NCI-H1436 (cell line): Measurements from ENCODE around the gene MCC.

ENCODE experiments used
- DNase-seq: peaks from one replicate; lab custom pipeline; 2025; lab: John Stamatoyannopoulos, UW

MCC gene

DNA sequence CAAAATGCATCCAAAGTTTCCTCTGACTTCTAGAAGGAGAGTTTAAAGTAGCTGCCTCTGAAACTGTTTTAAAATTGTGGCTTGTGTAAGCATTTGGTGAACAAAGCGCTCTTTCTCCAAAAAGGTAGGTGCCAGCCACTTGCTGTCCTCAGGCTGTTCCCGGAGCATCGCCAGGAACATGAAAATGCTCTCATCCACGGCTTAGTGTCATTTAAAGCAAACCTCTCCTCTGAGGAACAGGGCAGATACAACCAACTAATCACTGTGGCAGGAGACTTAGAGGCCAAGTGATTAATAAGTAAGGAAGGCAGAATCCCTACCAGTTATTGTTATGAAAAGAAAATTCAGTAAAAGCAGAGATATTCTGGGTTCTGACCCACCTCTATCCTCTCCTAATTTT, 346.1 kb downstream of the MCC start:
- DNase-seq = no peak

DNA sequence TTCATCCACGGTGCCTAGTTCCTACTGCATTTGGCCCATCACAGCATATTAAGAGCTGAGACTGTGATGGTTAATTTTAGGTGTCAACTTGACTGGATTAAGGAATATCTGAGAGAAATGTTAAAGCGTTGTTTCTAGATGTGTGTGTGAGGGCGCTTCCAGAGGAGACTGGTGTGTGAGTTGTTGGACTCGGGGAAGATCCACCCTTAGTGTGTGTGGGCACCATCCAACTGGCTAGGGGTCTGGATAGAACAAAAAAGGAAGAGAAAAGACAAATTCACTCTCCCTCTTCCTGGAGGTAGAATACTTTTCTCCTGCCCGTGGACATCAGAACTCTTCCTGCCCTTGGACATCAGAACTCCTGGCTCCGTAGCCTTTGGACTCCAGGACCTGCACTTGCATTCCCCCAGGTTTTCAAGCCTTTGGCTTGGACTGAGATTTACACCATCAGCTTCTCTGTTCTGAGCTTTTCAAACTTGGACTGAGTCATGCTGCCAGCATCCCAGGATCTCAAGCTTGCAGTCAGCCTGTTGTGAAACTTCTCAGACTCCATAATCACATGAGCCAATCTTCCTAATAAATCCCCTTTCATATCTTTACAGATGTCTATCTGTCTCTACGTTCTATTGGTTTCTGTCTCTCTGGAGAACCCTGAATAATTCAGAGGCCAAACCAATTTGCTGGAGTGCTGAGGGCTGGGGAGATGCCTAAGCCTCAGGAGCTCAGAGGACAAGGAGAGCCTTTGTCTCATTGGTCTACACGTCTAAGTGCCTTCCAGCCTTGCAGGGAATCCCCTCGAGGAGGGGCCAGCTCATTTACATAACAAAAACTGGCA, 347.2 kb downstream of the MCC start:
- no peak for DNase-seq

DNA sequence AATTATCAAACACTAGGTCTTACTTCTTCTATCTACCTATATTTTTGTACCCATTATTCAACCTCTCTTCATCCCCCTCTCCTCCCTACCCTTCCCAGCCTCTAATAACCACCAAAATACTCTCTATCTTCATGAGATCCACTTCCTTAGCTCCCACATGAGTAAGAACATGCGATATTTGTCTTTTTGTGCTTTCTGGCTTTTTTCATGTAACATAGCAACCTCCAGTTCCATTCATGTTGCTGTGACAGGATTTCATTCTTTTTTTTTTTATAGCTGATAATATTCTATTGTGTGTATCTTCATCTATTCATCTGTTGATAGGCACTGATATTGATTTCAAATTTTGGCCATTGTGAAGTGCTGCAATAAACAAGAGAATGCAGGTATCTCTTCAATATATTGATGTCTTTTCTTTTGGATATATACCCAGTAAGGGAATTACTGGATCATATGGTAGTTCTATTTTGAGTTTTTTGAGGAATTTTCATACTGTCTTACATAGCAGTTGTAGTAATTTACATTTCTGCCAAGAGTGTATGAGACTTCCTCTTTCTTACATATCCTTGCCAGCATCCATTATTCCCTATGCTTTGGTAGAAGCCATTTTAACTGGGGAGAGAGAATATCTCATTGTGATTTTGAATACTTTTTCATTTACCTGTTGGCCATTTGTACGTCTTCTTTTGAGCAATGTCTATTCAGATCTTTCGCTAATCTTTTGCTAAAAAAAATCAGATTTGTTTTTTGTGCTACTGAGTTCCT, 354.9 kb downstream of the MCC start:
- no peak for DNase-seq

DNA sequence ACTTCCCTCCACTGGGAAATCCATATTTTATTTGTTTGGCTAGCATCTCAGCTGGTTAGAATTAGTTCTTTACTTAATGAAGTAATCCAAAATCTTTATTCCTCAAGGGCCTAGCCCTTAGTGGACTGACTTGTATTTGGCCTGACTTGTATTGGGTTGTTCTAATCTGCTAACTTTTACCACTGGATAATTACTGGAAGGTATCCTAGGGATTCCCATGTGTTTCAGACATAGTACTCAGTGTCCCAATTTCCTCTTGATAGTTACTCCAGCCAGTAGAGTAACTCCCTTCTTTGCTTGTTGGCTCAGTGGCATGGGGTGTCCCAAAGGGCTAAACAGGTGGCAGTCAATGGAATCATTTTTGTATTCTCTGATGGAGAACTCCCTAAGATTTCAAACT, 355.7 kb downstream of the MCC start:
- no peak for DNase-seq

DNA sequence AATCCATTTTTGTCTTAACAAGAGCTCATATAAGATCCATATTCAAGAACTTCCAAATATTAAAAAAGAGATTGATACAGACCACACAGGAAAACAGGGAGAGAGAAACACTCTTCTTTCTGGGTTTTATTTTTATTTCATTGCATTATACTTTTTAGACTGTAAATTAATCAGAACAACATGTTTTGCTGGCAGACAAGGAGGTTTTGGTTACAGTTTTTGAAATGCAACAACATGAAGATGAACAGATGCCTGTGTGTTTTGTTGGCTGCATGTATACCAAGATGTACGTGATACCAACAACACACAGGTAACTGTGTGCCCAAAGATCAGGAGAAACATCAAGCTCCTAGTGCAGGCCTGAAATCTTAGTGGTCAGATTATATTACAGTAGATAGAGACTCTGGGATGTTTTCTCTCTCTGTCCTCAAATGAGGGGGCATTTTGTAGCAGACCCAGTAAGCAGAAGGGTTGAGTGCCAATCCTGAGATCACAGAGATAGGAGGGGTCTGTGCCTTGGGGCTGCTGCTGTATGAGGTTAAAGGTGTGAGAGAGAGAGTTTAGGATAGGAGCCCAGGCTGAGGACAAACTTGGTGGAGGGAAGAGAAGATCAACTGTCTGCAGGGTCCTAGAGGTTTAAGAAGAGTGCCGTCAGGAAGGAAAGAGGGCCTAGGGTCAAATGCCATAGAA, 359.5 kb downstream of the MCC start:
- no peak for DNase-seq

DNA sequence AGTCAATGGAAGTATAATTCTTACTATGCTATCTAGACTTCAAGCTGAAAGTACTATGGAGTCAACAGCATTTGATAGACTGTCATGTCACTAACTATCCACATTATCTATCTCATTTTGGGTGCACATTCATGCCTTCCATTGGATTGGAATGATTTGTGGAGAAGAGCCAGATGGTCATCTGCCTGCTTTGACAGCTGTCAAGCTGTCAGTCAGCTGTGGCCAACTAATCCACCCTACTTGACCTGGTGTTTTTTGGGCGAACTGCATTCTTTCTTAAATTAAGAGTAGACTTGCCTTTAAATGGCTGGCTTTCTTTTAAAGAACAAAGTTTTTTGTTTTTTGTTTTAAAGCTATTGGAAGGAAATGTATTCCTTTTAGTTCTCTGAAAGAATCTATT, 360.2 kb downstream of the MCC start:
- no peak for DNase-seq

DNA sequence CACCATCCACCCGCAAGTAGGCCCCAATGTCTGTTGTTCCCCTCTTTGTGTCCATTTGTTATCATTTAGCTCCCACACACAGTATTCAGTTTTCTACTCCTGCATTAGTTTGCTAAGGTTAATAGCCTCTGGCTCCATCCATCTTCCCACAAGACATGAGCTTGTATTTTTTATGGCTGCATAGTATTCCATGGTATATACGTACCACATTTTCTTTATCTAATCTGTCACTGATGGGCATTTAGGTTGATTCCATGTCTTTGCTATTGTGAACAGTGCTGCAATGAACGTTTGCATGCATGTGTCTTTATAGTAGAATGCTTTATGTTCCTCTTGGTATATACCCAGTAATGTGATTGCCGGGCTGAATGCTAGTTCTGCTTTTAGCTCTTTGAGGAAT, 361.2 kb downstream of the MCC start:
- DNase-seq = no peak

DNA sequence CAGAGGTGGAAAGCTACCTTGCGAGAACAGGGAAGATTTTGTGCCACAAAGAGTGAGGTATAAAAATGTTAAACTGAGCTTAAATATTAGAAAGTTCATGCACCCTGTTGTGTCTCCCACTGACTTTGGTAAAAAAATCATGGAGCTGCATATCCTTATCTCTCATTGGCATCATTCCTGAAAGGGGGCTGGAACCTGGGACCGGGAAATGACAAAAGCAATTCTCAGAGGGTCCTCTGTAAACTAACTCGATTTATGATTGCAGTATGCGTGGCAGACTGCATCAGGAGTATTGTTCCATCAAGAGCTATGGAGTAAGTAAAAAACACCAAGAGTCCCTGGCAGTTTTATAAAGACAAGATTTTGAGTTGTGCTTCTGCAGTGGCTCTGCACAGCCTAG, 362.9 kb downstream of the MCC start:
- no peak for DNase-seq

DNA sequence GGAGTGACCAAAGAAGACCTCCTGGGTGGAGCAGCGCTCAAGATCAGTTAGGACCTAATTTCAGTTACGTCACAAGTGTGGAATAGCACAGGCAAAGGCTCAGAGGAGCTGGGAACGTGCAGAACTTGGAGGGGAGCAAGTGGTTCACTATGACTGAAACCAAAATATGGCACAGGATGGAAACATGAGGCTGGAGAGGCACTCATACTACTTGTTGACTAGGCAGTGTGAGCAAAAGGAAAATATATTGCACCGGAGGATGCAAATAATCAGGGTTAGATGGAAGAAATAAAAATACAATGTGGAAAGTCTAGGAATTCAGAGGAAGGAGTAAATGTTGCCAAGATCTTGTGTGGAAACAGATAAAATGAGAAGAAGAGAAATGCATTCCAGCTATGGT, 363.3 kb downstream of the MCC start:
- no peak for DNase-seq

DNA sequence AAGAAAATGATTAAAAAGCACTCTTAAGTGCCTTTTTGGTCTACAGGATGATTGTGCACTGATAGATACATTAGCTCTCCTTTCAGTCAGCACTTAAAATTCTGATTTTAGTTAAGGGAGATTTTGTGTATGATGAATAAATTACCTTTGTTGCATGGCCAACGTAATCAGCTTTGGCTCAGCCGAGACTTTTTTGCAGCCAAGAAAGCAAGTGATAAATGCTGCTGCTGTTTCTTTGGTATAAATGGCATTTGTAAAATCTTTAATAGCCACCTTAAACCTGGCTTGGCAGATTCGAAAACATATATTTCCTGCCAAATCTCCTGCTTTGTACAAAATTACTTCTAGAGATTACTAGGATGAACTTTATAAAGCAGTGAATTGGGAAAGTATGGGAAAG, 364.0 kb downstream of the MCC start:
- no peak for DNase-seq

DNA sequence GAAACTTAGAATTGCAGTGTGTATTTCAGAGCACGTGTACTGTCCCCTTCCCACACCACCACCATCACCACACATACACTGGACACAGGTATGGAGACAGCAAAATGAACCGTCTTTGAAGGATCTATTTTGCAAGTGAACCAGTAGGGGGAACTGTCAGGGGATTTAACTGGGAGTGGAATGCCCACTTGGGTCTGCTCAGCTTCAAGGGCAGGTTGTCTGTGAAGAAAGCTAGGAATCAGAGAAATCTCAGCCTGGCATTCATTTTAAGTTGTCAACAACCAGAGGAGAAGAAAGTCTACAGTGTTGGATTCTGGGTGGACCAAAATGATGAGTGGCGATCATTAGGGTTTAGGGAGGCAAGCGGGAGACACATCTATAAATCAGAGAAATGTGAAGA, 364.6 kb downstream of the MCC start:
- no peak for DNase-seq

DNA sequence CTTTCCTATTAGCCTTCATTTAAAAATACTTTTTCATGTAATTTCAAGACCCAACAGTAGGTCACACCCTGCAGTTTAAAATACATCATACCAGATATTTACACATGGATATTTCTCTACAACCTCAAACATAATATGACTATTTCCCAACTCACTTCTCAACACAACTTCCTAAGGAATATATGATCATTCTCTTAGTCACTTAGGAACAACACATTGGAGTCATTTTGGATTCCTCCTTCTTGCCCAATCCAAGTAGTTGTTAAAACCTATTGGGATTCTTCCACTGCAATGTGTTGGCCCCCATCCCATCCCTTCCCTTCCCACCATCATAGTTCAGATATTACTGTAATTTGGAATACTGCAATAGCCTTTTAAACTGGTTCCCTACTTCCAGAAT, 366.2 kb downstream of the MCC start:
- no peak for DNase-seq

DNA sequence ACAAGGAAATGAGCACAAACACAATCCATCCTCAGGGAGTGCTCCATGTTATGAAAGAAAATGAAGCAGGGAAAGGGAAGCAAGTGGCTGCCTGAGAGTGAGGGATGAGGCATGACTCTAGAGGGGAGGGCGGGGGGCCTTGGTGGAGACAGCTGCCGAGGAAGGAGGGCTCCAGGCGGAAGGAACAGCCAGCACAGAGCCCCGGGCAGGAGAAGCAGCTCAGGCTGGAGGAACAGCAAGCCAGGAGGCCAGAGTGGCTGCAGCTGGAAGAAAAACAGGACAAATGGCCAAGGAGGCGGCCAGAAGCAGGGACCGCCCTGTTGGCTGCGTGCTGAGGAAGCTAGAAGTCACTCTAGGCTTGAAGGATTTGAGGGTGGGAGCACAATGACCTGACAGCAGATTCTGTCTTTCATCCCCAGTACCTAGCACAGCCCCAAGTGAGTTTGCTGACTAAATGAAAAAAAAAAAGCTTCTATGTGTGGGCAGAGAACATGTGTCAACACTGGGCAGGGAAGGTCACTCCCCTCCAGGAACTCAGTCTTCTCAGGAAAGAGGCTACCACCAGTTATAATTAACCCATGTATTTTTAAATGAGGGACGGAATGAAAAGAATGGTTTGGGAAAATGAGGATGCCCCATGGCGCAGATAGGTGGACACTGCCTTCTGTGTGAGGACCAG, 368.9 kb downstream of the MCC start:
- DNase-seq = no peak

DNA sequence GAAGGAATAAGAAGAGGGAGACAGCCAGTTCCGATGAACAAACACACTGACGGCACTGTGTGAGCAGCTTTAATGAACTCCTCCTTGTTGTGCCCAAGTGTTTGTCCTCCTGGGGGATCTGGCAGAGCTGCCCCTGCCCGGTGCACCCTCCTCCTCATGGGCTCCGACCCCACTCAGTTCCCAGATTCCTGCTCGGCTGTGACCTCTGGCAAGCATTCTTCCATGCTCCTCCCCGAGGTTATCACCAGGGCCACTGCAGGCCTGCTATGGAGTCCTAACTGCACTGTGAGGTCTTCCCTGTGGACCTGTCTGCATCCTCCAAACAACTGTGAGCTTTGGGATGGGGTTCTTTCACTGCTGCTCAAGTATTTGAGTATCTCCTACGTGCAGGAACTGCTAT, 369.5 kb downstream of the MCC start:
- no peak for DNase-seq

DNA sequence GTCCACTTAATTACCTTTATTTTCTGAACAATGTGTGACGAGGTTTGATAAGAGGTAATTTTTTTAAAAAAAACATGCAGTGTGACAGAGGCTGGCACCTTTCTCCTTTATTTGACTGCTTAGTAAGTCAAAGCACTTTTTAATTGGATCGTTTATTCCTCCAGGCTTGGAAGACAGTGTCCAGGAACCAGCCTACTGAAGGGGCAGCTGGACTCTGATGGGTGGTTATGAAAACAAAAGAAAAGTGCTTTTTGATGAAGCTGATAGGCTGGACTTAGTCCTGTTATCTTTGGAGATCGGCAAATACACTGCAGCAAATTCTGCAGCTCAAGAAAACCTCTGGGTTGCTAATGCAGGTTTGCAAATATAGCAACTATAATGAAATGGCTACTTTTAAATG, 370.0 kb downstream of the MCC start:
- DNase-seq = no peak

DNA sequence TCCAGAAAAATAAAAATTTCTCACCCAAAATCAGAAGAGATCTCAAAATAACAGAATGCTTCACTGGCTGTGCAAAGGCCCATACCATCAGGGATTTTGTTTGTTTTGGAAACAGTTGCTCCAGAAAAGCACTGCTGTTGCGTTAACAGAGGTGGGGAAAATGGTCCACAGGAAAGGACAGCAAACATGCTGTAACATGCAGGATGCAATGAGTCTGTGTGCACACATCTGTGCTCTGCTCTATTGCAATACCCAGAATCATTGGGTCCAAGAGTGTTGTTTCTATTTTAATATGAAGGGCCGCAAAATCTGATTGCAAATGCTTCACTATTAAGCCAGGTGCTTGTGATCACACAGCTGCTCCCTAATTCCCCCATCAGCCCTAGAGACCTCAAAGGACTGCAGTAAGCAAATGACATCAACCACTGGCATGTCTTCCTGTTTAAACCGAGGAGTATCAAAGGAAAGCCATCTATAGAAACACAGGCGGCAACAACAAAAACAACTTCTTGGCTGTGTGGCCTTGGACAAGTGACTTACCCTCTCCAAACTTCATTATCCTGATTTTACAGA, 370.6 kb downstream of the MCC start:
- no peak for DNase-seq

DNA sequence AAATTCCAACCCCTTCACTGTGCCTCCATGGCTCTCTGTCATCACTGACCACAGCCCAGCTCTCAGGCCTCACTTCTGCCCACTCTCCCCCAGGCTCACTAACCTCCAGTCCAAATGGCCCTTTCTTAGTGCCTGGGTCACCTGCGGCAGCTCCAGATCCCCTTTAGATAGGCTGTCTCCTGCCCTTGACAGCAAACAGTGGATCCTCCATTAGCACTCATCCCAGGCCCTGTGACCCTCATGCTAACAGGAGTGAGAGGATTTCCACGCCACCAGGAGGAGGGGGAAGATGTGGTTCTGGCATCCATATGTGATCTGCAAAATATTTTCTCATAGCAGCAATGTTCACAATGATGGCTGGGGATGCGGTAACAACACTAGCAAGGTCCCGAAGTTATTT, 372.3 kb downstream of the MCC start:
- no peak for DNase-seq

DNA sequence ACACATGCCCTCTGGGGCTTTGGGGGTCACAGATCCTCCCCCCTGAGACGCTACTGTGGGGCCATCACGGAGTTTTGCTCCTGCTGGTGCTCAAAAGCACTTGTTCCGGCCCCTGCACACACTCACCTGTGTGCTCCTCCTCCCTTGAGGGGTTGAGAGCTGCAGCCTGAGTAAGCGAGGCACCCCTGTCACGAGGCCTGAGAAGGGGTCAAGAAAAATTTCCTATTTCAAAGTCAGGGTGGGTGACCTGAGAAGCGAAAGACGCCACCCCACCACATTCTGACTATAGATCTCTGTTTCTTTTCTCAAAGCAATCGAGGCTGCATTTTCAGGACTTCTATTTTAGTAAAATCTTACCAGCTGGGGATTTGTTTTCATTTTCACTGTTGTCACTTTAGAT, 373.2 kb downstream of the MCC start:
- DNase-seq = no peak

DNA sequence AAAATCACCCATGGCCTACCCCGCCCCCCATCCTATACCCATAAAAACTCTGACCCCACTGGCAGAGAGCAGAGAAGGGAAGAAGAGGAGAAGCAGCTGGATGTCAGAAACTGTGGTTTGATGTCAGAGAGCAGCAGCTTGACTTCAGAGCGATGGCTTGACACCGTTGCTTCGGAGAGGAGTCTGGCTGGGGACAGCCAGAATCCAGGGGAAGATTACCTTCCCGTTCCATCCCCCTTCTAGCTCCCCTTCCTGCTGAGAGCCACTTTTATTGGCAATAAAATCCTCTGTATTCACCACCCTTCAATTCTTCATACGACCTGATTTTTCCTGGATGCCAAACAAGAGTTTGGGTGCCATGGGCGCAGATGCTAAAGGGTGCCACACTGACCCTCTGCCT, 373.7 kb downstream of the MCC start:
- DNase-seq = no peak

DNA sequence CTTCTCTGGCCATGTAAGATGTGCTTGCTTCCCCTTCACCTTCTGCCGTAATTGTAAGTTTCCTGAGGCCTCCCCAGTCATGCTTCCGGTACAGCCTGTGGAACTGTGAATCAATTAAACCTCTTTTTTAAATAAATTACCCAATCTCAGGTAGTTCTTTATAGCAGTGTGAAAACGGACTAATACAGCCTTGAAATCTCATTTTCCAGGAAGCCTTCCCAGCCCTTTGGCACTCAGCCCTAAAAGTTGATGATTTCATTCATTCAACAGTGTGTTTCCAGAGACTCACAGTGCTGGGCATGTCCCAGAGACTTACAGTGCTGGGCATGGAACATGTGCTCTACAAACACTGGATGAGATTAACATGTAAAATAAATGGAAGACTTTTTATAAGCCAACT, 375.8 kb downstream of the MCC start:
- DNase-seq = no peak

DNA sequence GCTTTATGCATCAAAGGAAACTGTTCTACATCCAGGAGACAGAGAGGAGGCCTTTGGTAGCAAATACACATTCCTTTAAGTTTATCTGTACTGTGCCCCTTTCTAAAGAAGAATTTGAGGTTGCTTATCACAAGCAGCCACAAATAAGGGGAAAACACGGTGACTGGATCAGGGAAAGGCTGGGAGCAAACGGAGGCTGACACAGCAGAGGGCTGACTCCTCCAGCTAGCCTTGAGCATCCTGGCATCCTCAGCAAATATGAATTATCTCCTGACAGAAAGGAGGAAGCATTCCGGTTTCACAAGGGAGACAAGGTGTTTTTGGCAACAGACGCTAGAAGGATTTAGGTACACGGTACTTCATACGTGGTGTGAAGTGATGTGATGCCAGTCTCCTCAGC, 378.1 kb downstream of the MCC start:
- no peak for DNase-seq

DNA sequence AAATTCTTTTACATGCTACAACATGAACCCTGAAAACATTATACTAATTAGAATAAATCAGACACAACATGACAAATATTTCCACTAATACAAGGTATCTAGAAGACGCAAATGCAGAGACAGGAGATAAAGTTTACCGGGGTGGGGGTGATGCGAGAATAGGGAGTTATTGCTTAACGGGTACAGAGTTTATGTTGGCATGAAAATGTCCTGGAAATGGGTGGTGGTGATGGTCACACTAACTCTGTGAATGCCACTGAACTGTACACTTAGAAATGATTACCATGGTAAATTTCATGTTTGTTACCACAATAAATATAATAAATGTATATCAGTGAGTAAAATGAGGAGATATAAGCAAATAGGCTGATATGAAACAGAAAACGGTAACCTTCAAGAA, 378.9 kb downstream of the MCC start:
- no peak for DNase-seq
